ENCODE data around the gene SPNS2.

DNA sequence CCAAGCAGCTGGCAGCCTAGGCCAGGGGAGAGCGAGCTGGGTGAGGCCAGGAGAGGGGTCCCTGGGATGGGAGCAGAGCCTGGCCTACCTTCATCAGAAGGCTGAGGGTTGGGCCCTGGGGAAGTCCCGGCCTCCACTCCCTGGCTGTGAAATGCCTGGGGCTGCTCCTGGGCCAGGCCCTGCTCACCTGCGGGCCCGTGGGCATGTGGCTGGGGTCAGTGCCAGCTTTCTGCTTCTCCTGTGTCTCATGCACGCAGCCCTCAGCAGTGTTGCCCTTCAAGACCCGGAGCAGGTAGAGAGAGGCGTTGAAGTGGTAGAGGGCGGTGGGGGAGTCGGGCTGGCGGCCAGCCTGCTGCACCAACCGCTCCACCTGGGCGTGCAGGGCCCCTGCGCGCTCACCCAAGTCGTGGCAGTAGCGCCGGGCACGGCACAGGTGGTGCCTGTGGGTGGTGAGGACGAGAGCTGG lies 44.1 kb downstream of the SPNS2 start:
- TF ChIP-seq POLR2A (IDR thresholded peaks at IDR 0.05), result no peak
- TF ChIP-seq, protein P1, sequence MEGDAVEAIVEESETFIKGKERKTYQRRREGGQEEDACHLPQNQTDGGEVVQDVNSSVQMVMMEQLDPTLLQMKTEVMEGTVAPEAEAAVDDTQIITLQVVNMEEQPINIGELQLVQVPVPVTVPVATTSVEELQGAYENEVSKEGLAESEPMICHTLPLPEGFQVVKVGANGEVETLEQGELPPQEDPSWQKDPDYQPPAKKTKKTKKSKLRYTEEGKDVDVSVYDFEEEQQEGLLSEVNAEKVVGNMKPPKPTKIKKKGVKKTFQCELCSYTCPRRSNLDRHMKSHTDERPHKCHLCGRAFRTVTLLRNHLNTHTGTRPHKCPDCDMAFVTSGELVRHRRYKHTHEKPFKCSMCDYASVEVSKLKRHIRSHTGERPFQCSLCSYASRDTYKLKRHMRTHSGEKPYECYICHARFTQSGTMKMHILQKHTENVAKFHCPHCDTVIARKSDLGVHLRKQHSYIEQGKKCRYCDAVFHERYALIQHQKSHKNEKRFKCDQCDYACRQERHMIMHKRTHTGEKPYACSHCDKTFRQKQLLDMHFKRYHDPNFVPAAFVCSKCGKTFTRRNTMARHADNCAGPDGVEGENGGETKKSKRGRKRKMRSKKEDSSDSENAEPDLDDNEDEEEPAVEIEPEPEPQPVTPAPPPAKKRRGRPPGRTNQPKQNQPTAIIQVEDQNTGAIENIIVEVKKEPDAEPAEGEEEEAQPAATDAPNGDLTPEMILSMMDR (IDR thresholded peaks at IDR 0.05), result no peak
